CD4-positive, alpha-beta T cell treated with Interleukin-4 for 1 hour (primary cell): ENCODE measurements around the gene GLIS1.

ENCODE experiments used
- DNase-seq, 2 donors: peaks; one replicate each; pipeline ENCODE4 v3.0.0-alpha.2; 2020 to 2022

GLIS1 gene

GRCh38 chr1:53589043-53589887 lies 149.7 kb downstream of the GLIS1 start:
- DNase-seq = no peak

GRCh38 chr1:53588053-53588779 lies 150.7 kb downstream of the GLIS1 start:
- no peak for DNase-seq

GRCh38 chr1:53587252-53587988 lies 151.5 kb downstream of the GLIS1 start:
- no peak for DNase-seq

DNA sequence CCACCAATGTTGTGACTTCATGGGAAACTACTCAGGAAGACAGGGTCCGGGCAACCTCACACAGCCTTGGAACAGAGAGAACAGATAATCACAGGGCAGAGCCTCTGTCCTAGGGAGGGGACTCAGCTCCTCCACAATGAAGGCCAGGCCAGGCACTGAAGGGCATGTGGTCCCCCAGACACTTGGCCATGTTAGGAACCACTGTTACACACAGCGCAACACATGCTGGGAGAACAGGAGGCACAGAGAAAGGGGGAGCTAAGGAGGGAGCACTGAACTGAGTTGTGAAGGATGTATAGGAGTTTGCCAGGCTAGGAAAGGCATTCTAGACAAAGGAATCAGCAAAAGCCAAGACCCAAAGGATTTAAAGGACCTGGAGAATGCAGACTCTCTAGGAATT lies 152.2 kb downstream of the GLIS1 start:
- DNase-seq = no peak

GRCh38 chr1:53585565-53585964 lies 153.4 kb downstream of the GLIS1 start:
- no peak for DNase-seq

- DNase-seq = peak; percentile 58 to 67
These were observed 153.8 kb downstream of the GLIS1 start for GRCh38 chr1:53585129-53585528.

- no peak for DNase-seq
These were observed 154.2 kb downstream of the GLIS1 start for GRCh38 chr1:53584777-53585107.

DNA sequence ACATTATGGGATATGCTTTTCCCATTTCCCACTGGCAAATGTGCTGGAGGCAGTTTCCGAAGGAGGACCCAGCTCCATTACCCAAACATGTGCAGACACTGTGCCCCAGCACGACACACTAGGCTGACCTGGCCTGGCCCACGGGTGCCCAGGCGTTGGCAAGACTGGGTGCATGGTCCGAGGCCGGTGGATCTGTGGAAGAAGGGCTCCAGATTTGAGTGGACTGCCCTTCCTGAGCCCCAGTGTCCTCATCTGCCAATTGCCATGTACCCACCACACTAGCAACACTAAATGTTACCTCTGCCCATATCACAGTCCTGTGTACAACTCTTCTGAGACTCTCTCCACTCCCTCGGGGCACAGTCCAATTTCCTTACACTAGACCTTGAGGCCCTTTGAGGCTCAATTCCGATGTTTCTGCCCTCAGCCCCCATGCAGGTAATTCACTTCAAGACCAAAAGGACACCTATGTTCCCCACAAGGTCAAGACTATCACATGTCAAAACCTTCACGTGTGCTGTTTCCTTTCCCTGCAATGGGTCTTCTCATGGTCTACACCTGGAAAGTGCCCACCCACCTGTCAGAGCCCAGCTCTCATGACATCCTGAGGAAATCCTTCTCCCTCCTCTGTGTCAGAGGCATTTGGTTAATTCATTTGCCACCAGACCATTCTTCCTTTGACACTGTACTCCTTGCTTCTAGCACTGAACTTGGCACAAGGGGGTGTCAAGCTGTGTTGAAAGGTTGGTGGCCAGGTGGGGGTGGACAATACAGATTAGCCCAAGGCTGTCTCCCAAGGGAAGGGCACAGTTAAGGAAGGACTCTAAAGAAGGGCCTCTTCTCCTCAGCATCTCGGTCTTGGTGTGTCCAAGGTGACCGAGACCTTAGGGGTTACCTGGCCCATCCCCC lies 154.8 kb downstream of the GLIS1 start:
- DNase-seq = no peak

DNA sequence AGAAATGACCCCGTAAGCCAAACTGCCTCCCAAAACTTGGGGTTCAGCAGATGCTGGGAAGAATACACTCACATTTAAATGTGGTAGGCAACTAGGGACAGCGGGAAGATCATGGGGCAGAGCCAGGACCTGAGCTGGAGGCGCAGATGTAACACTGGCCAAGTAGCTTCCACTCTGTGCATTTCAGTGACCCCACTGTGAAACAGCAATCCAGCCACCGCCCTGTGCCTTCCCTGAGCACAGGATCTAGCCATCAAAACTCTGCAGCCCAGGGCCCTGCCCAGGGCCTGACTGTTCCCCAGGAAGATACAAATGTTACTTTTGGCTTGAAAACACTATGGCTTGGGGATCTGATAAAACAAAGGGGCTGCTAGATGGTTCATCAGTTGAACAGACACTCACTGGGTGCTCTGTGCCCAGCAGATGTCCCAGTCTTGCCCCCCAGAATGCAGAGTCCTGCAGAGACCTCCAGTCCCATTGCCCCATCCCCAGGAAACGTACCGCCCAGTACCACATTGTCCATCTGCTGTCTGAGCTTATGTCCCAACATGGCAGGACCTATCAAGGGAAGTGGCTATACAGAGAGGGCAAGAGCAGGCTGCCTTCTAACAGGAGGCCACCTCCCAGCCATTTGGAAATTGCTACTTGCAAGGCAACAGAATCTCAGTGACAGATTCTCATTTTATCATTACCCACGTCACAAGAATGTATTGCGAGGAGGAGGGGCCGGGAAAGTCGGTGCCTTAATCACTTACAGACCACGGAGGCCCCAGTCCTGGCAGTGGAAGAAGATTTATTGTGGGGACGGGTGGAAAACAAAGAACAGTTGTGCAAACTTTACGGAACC lies 155.7 kb downstream of the GLIS1 start:
- no peak for DNase-seq

- peak; percentile 43 for DNase-seq
These were observed 156.5 kb downstream of the GLIS1 start for GRCh38 chr1:53582211-53583020.

- no peak for DNase-seq
These were observed 157.5 kb downstream of the GLIS1 start for GRCh38 chr1:53581476-53581875.

DNA sequence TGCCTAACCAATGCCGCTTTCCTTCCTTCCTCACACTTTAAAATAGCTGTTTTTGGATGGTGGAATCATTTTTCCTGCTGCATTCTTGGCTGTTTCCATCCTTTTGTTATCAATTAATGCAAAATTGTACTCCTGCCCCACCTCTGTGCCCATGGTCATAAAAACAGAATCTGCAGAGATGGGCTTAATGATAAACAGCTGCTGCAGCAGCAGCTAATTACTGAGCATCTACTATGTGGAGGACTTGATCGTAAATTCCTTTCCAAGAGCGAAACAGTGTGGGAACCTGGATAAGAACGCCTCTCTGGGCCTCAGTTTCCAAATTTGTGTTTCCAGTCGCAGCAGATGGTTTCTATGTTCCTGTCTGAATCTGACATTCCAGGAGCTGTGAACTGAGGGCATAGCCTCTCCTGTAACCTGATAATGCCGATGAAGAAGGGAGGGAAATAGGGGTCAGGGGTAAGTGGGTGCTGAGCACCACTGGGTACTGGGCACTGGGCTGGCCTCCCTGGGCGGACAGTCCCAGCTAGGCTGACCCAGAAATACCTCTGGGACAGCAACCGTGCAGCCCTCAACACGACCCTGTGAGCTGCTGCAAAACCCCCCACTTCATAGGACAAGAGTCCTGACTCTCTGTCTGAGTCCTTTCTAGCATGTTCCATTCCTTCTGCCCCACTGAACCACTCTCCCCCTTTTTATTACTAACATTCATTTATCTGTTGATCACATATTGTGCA lies 158.1 kb downstream of the GLIS1 start:
- DNase-seq = no peak

GRCh38 chr1:53580009-53580400 lies 159.0 kb downstream of the GLIS1 start:
- DNase-seq = no peak

- DNase-seq = no peak
These were observed 159.5 kb downstream of the GLIS1 start for GRCh38 chr1:53579221-53580008.

DNA sequence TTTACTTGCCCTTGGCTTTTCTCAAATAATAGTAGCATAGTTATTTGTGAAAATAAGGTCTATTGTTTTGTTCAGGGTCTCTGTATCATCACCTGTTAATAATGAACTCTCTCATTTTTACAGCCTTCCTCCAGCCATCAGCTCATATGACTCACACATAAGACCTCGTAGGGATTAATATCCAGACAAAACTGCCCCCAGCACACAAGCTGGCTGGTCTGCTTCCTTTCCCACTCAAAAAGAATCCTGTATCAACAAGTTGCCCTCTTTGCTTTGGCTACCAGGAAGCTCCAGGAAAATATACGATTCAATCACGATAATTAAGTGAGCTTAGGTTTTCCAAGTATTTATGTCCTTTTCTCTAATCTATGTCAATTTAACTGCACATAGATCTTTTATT lies 160.6 kb downstream of the GLIS1 start:
- no peak for DNase-seq

DNA sequence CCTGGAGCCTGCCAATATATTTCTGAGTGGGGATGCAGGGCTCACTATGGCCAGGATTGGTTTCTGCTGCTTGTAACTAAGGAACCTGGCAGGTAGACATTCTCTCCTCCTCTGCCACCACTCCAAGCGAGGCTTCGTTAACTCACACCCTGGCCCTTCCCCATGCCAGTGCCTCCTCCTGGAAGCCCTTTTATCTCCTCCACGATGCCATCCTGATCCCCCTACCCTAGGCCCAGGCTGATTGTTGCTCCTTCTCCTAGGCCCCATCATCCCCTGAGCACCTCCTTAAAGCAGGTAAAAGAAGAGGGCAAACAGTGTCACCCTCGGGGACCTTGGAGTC lies 161.2 kb downstream of the GLIS1 start:
- DNase-seq = peak in 1 of 2 donors; percentile 2

GRCh38 chr1:53576866-53577760 lies 161.9 kb downstream of the GLIS1 start:
- DNase-seq = peak in 1 of 2 donors; percentile 4

DNA sequence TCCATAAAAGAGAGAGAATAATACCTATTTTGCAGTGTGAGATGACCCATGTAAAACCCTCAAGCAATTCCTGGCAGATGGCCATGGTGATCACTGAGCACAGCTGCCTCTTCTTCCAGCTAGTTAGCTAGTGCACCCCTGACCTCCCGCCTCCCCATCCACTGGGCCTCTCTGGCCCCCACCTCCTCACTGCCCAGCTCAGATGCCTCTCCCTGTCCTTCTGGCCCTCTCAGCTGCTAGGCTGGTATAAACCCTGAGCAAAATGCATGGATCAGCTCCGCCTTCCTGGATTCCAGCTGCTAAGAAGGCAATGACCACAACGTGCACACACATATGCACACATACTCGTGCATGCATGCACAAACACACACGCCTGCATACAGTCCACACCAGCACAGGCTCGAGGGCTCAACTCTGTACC lies 162.6 kb downstream of the GLIS1 start:
- DNase-seq = no peak
